ENCODE results near the gene SRBD1.

GRCh38 chr2:45422921-45423320, 188.1 kb downstream of the SRBD1 start:
- TF ChIP-seq CTCF (IDR thresholded peaks at IDR 0.05), result no peak
- TF ChIP-seq POLR2A (IDR thresholded peaks at IDR 0.05), result no peak
- no peak for TF ChIP-seq POLR2AphosphoS5 (IDR thresholded peaks at IDR 0.05)

Measured in breast epithelium (tissue), 3 donors.